Dermis microvascular lymphatic vessel endothelial cell (primary cell): ENCODE measurements around the gene SFTA2. TPM values are rescaled to one million over a fixed set of nuclear protein-coding genes. Genes with fewer than 3 reads are reported as not detected.

Experiments
- DNase-seq, 2 donors: peaks; one replicate each; pipeline versions ENCODE4 v3.0.0 to v3.0.0-alpha.2; 2010; ENCODE audit warnings: low read depth in 2 of 2
- total RNA-seq: library from RNA; depleted of rRNA; stranded (reverse); fragments of >200 nt; gene quantifications from 2 replicates; pipeline ENCODE4 v1.2.1, GENCODE V29; 2014

The SFTA2 gene
- total RNA-seq, 1 donor from 2014 or later, result not detected

- no peak for DNase-seq
Measured at GRCh38 chr6:30890646-30891449, 41.1 kb downstream of the SFTA2 start.

- DNase-seq, result no peak
Measured at GRCh38 chr6:30889921-30890645, 41.9 kb downstream of the SFTA2 start.

GRCh38 chr6:30889496-30889885 is 42.5 kb downstream of the SFTA2 start:
- no peak for DNase-seq

GRCh38 chr6:30888816-30889495 is 43.0 kb downstream of the SFTA2 start:
- no peak for DNase-seq

GRCh38 chr6:30887901-30888815 is 43.8 kb downstream of the SFTA2 start:
- peak in 1 of 2 donors; percentile 61 for DNase-seq

GRCh38 chr6:30886897-30887255 is 45.1 kb downstream of the SFTA2 start:
- no peak for DNase-seq

- DNase-seq, result peak in 1 of 2 donors; percentile 63
Measured at GRCh38 chr6:30885999-30886896, 45.7 kb downstream of the SFTA2 start.

GRCh38 chr6:30885481-30885998 is 46.4 kb downstream of the SFTA2 start:
- no peak for DNase-seq

- peak in 1 of 2 donors; percentile 29 for DNase-seq
Measured at GRCh38 chr6:30884521-30885480, 47.2 kb downstream of the SFTA2 start.

GRCh38 chr6:30883685-30884520 is 48.1 kb downstream of the SFTA2 start, which contains the start of gene DDR1:
TSS of gene DDR1 (plus strand) at chr6:30884519. CDS start at chr6:30888730, 4,211 bp downstream.
- peak in 1 of 2 donors; percentile 49 for DNase-seq

GRCh38 chr6:30882759-30883684 is 48.9 kb downstream of the SFTA2 start:
- no peak for DNase-seq

- DNase-seq, result no peak
Measured at GRCh38 chr6:30882204-30882758, 49.7 kb downstream of the SFTA2 start.

GRCh38 chr6:30881392-30882203 is 50.4 kb downstream of the SFTA2 start:
- no peak for DNase-seq
